Right lobe of liver (tissue), 6 donors: ENCODE measurements around the gene LRRC8B. TPM values are rescaled to one million over a fixed set of nuclear protein-coding genes. Genes with fewer than 3 reads are reported as not detected.

Experiments
- ATAC-seq, 4 donors: fragments of 200-7000 bp; cut with Tn5 transposase; one replicate each; pipeline ENCODE4 v1.9.1; 2020; ENCODE audit warnings: mild to moderate bottlenecking in 4 of 4, moderate library complexity in 4 of 4
- DNase-seq, 3 donors: peaks; one replicate each; pipeline ENCODE4 v3.0.0-alpha.2; 2020
- H3K27ac ChIP-seq, 3 donors: fragments of 200-600 bp; one replicate each; pipeline ENCODE4 v1.8.0; 2022
- H3K27me3 ChIP-seq, 2 donors: fragments of 200-600 bp; one replicate each; pipeline ENCODE4 v1.8.0; 2022
- H3K36me3 ChIP-seq, 4 donors: fragments of 200-600 bp; sonication (generic) in 1 of 4; one replicate each; pipeline versions ENCODE4 v1.5.1 to v1.8.0; 2017 to 2022; ENCODE audit warnings: control low read depth in 1 of 4
- H3K4me1 ChIP-seq, 4 donors: fragments of 200-600 bp; sonication (generic) in 1 of 4; one replicate each; pipeline versions ENCODE4 v1.5.1 to v1.8.0; 2017 to 2022; ENCODE audit warnings: control low read depth in 1 of 4
- H3K4me3 ChIP-seq, 3 donors: fragments of 200-600 bp; one replicate each; pipeline ENCODE4 v1.8.0; 2022
- H3K9me3 ChIP-seq, 4 donors: fragments of 200-600 bp; sonication (generic) in 1 of 4; one replicate each; pipeline versions ENCODE4 v1.5.1 to v1.8.0; 2017 to 2022; ENCODE audit warnings: control low read depth in 1 of 4
- CTCF ChIP-seq, 4 donors: fragments of 200-600 bp in 3 of 4; fragments of 450-650 bp in 1 of 4; IDR thresholded peaks; one replicate each; pipeline versions ENCODE4 v1.5.1 to v1.8.0; 2016 to 2022; ENCODE audit warnings: antibody characterized with exemption in 4 of 4, mild to moderate bottlenecking in 2 of 4
- POLR2A ChIP-seq: fragments of 450-650 bp; IDR thresholded peaks from one replicate; pipeline ENCODE4 v1.6.1; 2017; ENCODE audit warnings: antibody characterized with exemption, mild to moderate bottlenecking
- WGBS: methylation state at CpG from one replicate; pipeline ENCODE4 v1.1.6; 2018; ENCODE audit warnings: low coverage, low lambda C conversion rate; ENCODE audit not compliant: insufficient coverage; ENCODE audit errors: missing lambda C conversion rate; 5-methylcytosine and 5-hydroxymethylcytosine counted together
- intact Hi-C, 2 donors: fragments of 100-400 bp; cut with DNase I; formaldehyde crosslinking; loops; one replicate each; pipeline versions ENCODE4 v1.11.2 to v1.14.1; 2022
- total RNA-seq, 6 experiments: library from RNA; depleted of rRNA in 2 of 6; stranded (reverse); fragments of >200 nt in 2 of 6; fragmentation: NEBNext Ultra II Directional in 3 of 6; extraction: Animal tissue kit (Norgen Biotek cat#: 25700) in 3 of 6; gene quantifications; one replicate each; pipeline versions ENCODE4 v1.1.0 to v1.2.4, GENCODE V29; 2016 to 2023
- donor health status: DM: no; HTN: yes; CAD: no.
- donor health status: DM: no; HTN: no; CAD: no.
- donor health status: DM: no; HTN: no; CAD: no.
- donor health status: DM: no; HTN: yes; CAD: no.
- donor health status: DM: no; HTN: yes; CAD: no.

Gene LRRC8B
- total RNA-seq, 6 experiments from 2014 or later = 1.8 to 11.3 (median 4.7) TPM

GRCh38 chr1:89615676-89616598, 91.3 kb downstream of the LRRC8B start:
- 53% methylated on average over 3 of the region's 3 CpGs for WGBS
- no peaks in the 10 kb centered on the region for H3K36me3 ChIP-seq
- H3K4me1 ChIP-seq = no peaks in the 10 kb centered on the region
- DNase-seq (no peak), ATAC-seq (peak; percentile 41 to 66 (median 42))
- H3K27me3 ChIP-seq = no peaks in the 10 kb centered on the region
- H3K4me3 ChIP-seq = no peak overlapping the region
- no peaks in the 10 kb centered on the region for H3K9me3 ChIP-seq
- no peak for TF ChIP-seq POLR2A
- peak in 3 of 4 donors; percentile 20 to 31 (median 30) for TF ChIP-seq CTCF (IDR thresholded peaks at IDR 0.05)
- no peak overlapping the region for H3K27ac ChIP-seq
- intact Hi-C loops = no loop called here

- intact Hi-C loops = no loop called here
- H3K27me3 ChIP-seq = no peaks in the 10 kb centered on the region
- H3K36me3 ChIP-seq = no peaks in the 10 kb centered on the region
- 79% methylated on average over 2 of the region's 2 CpGs for WGBS
- H3K27ac ChIP-seq = no peak overlapping the region
- H3K4me3 ChIP-seq = no peak overlapping the region
- DNase-seq (no peak), ATAC-seq (no peak)
- no peaks in the 10 kb centered on the region for H3K9me3 ChIP-seq
- H3K4me1 ChIP-seq = no peaks in the 10 kb centered on the region
- TF ChIP-seq POLR2A (no peak), CTCF (IDR thresholded peaks at IDR 0.05) (no peak)
These were observed 92.4 kb downstream of the LRRC8B start for GRCh38 chr1:89616844-89617627.

GRCh38 chr1:89620664-89621063, 96.0 kb downstream of the LRRC8B start:
- Histone ChIP-seq H3K27ac (no peak overlapping the region), H3K4me1 (no peaks in the 10 kb centered on the region), H3K9me3 (no peaks in the 10 kb centered on the region), H3K4me3 (no peak overlapping the region), H3K36me3 (no peaks in the 10 kb centered on the region), H3K27me3 (no peaks in the 10 kb centered on the region)
- DNase-seq (no peak), ATAC-seq (no peak)
- intact Hi-C loops = no loop called here
- no peak for TF ChIP-seq POLR2A
- no peak for TF ChIP-seq CTCF (IDR thresholded peaks at IDR 0.05)
- 60% methylated on average over 3 of the region's 3 CpGs for WGBS

- intact Hi-C loops = no loop called here
- no peak for TF ChIP-seq POLR2A
- TF ChIP-seq CTCF (IDR thresholded peaks at IDR 0.05) = peak in 1 of 4 donors; percentile 3
These were observed 98.3 kb downstream of the LRRC8B start for GRCh38 chr1:89622895-89623294.

More at GRCh38 chr1:89622895-89623294, 98.3 kb downstream of the LRRC8B start:
- Histone ChIP-seq H3K36me3 (no peaks in the 10 kb centered on the region), H3K4me3 (no peak overlapping the region), H3K4me1 (no peaks in the 10 kb centered on the region), H3K27me3 (no peaks in the 10 kb centered on the region), H3K27ac (no peak overlapping the region), H3K9me3 (no peaks in the 10 kb centered on the region)
- DNase-seq = no peak
- WGBS = 62% methylated on average over 3 of the region's 3 CpGs
- no peak for ATAC-seq
